Fibroblast of villous mesenchyme (primary cell): ENCODE measurements around the gene EIF2B4. TPM values are rescaled to one million over a fixed set of nuclear protein-coding genes. Genes with fewer than 3 reads are reported as not detected.

Experiments used
- DNase-seq: peaks from one replicate; pipeline ENCODE4 v3.0.0-alpha.2; 2010; ENCODE audit warnings: low read depth
- H3K4me3 ChIP-seq: 2 replicates; pipeline ENCODE4 v1.5.1; 2011; ENCODE audit warnings: low read depth, mild to moderate bottlenecking, low read length
- CTCF ChIP-seq: IDR thresholded peaks from 2 replicates; pipeline ENCODE4 v1.5.1; 2012; ENCODE audit warnings: low read depth, mild to moderate bottlenecking, low read length; ENCODE audit not compliant: insufficient read depth
- total RNA-seq: library from RNA; depleted of rRNA; stranded (reverse); fragments of >200 nt; gene quantifications from 2 replicates; pipeline ENCODE4 v1.2.3, GENCODE V29; 2012

Gene EIF2B4
- total RNA-seq, 1 donor = 28.9 TPM

- H3K4me3 ChIP-seq = peak overlapping the region; percentile 88
- peak; percentile 57 for DNase-seq
- TF ChIP-seq CTCF = no peak
Observed at GRCh38 chr2:27369471-27370025, 590 bp downstream of the EIF2B4 start.

- no peak for DNase-seq
- TF ChIP-seq CTCF = no peak
Observed at GRCh38 chr2:27363933-27364332, 6.2 kb downstream of the EIF2B4 start.

GRCh38 chr2:27362678-27363420 is 7.3 kb downstream of the EIF2B4 start:
- no peak overlapping the region for H3K4me3 ChIP-seq
- DNase-seq = no peak
- no peak for TF ChIP-seq CTCF

More at GRCh38 chr2:27363933-27364332, 6.2 kb downstream of the EIF2B4 start:
- H3K4me3 ChIP-seq = no peak overlapping the region

GRCh38 chr2:27356382-27357181 is 13.6 kb downstream of the EIF2B4 start, which contains the start of gene GTF3C2:
GTF3C2 (minus strand) TSS chr2:27356764; CDS start chr2:27343554, 13,210 bp downstream.
- DNase-seq = peak; percentile 98
- TF ChIP-seq CTCF = no peak
- peak within 1 kb of the TSS; percentile 91 for H3K4me3 ChIP-seq

- DNase-seq = peak; percentile 76
- no peak for TF ChIP-seq CTCF
- H3K4me3 ChIP-seq = peak overlapping the region; percentile 91
Observed at GRCh38 chr2:27356056-27356381, 14.1 kb downstream of the EIF2B4 start.

- H3K4me3 ChIP-seq = no peak overlapping the region
- DNase-seq = no peak
- TF ChIP-seq CTCF = no peak
Observed at GRCh38 chr2:27354597-27354927, 15.6 kb downstream of the EIF2B4 start.
